GM19099 (cell line): ENCODE results near the gene GAPDHS.

Experiments used
- POLR2A ChIP-seq: IDR thresholded peaks from 3 replicates; pipeline ENCODE4 v1.6.1; 2011; ENCODE audit warnings: low read depth; ENCODE audit not compliant: insufficient read length; ENCODE audit errors: extremely low read depth

The GAPDHS gene

DNA sequence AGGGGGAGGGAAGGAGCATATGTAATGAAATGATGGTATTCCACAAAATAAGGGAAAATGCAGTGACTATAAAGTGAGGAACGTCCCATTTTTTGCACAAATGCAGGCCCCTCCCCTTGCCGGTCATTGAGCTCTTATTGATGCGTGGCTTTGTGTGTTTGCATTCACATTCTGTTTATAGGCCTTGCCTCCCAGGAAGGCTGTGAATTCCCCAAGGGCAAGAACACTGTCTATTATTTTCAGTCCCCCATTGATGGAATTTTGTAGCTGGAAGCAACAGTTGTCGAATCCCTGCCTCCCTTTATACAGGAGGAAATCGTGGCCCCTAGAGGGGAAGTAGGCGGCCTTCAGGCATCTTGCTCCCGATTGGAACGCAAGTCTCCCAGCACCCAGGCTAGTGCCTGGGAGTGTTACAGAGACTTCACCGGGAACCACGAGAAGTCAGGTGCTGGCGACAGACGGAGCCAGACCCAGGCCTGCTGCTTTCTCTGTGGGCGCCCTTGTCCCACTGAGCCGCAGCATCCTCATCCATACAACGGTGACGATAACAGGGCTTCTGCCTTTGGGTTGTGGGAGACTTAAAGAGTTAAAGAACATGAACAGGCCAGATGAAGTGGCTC lies 12.0 kb upstream of the GAPDHS start:
- no peak for TF ChIP-seq POLR2A

DNA sequence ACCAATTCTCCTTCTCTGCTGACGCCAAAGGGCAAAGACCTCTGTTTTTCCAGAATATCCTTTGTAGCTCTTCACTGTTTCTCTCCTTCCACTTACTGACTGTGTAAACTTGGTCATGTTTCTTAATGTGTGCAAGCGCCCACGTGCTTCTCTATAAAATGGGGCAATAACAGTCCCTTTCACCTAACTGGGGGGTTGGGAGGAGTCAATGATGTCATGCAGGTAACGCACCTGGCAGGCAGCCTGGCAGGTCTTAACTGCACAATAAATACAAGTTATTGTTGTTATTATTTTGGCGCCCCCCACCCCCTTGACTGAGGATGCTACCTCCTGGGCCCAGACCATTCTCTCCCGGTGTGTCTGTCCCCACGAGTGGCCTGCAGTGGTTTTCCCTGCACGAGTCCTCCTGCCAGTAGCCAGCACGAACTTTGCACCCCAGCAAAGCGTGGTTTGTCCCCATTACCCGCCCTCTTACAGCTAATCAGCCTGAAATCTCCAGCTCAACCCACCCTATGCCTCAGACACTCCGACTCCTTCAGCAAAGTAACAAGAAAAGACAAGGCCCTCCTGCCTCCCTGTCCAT lies 10.4 kb upstream of the GAPDHS start:
- TF ChIP-seq POLR2A, result no peak

DNA sequence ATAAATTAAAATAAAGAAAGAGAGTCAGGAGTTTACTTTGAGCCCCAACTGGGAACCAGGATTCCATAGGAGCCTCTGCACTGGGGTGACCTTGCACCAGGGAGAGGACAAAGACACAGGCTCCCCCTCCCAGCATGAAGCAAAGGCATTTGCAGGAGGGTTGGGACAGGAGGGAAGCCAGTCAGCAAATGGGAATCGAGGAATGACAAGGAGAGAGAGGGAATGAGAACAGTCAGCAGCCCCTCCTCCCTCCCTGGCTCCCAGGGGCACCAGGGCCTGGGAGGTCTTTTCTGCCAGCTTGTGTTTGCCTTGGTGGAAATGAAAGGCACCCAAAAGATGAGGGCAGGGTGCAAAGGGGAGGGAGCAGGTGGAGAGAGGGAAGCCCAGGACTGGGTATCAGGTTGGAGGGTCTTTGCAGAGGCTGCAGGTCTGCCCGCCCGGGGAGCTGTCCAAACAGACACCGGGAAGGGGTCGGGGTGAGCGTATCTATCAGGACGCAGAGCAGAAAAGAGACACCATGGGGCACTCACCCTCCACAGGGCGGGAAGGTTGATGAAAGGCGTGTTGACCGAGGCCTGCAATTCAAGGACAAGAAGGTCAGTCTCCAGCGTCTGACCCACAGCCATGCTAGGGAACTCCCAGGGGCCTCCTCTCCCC lies 8.9 kb upstream of the GAPDHS start:
- TF ChIP-seq POLR2A, result no peak

GRCh38 chr19:35525873-35526272 lies 7.4 kb upstream of the GAPDHS start:
- no peak for TF ChIP-seq POLR2A

- TF ChIP-seq POLR2A, result no peak
These were observed 4.8 kb upstream of the GAPDHS start, which contains the start of gene SBSN for GRCh38 chr19:35528218-35529038. TSS of gene SBSN (minus strand) at chr19:35528311. CDS start at chr19:35528281, 30 bp downstream.

DNA sequence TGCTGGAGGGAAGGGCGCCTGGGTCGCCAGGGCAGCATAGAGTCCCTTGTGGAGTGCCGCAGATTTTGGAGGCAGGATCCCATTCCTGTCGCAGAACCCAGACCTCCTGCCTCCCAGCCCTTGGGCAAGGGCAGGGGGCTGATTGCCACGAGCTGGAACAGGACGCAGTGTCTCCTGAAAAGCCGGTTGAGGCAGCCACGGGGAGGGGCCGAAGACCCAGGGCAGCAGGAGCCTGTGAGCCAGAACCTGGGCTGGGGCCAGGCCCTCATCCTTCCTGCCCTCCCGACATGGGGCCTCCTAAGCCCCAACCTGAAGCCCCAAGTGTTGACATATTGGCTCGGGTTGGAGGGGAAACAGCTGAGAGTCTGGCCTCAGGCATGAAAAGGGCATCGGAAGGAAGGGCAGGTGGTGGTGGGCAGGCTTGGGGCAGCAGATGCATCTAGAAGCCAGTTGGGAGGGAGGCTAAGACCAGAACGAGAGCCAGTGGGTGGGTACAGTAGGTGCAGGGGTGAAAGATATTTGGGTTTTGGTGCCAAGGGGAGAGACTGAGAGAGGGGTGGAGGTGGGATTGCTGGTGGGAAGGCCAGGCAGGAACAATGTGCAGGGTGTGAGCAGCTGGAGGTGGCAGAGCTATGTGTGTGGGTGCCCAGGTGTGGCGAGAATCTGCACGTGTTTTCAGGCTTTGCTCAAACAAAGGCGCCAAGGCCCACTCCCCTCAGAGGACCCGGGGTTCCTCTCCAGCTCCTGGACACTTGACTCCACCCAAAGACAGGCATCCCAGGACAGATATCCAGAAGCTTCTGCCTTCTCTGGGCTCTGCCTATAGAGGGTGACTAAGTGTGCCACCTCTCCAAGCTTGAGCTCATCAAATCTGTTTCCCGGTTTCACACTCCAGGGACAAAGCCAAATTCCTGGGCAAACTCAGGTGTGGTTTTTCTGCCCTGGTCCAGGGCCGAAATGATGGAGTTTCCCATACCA lies 3.7 kb upstream of the GAPDHS start:
- no peak for TF ChIP-seq POLR2A

DNA sequence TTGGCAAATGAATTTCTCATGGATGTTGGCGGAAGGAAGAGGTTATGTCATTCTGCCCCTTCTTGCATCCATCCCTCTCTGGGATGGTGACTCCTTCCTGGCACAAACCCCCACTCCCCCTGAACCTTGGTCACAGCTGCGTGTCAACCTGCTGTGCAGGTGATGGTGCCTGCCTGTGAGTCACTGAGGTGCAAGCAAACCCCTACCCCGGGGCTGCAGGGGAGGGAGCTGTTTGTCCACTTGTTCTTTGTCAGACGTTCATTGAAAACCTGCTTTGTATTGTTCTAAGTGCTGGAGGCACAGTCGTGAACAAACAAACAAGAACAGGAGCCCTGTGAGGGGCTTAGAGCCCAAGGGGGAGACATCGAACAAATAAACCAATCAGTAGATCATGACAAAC lies 2.0 kb upstream of the GAPDHS start:
- no peak for TF ChIP-seq POLR2A

- no peak for TF ChIP-seq POLR2A
These were observed 651 bp downstream of the GAPDHS start for GRCh38 chr19:35533822-35534392.

- TF ChIP-seq POLR2A, result no peak
These were observed 1.7 kb downstream of the GAPDHS start for GRCh38 chr19:35534803-35535480.

GRCh38 chr19:35539314-35539713 lies 6.1 kb downstream of the GAPDHS start:
- no peak for TF ChIP-seq POLR2A

- TF ChIP-seq POLR2A, result no peak
These were observed 6.6 kb downstream of the GAPDHS start for GRCh38 chr19:35539850-35540249.

DNA sequence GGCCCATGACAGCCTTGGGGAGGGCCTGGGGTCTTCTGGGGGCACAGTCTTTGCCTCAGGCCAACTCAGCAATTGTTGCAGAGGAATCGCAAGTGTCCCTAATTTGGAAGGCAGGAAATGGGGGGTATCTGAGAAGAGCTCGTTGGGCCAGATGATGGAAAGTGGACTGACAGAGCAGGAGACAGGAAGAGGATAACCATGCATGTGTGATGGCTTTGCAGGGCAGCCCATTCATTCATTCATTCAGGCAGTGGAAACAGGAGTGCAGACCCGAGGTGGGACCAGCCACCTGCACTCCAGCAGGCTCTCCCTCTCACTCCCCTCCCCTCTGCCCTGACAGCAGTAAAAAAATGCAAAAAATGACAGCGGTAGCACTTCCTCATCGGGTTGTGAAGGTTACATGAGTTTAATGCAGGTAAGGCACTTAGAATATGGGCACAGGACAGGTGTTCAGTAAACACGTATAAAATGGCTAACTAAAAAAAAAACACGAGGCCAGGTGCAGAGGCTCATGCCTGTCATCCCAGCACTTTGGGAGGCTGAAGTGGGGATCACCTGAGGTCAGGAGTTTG lies 7.2 kb downstream of the GAPDHS start:
- no peak for TF ChIP-seq POLR2A

GRCh38 chr19:35542209-35542608 lies 9.0 kb downstream of the GAPDHS start:
- no peak for TF ChIP-seq POLR2A
